ENCODE results near the gene PMM2.
"Not testable (repeated sequence)": the region's sequence is repeated elsewhere in the genome, so short reads cannot be mapped to it uniquely, and the experiment has no call there.

Gene PMM2

DNA sequence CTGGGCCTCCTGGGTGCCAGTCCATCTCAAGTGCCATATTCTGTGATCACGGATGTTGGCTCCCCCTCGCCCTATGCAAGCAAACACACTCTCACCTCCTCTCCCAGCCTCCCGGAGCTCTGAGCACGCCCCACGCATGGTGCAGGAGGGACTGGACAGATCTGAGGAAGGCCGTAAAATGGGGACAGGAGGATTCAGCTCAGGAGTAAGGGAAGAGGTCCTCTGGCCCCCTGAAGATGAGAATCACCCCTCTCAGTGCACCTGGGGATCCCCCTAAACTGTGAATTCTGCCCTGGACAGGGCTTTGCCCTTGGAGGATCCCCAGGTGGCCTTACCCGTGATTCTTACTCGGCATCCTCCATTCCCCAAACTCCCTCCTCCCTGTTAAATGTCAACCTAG, 15.8 kb upstream of the PMM2 start:
- H3K4me1 ChIP-seq (ENCODE audit: insufficient read depth, low read length), result no peaks in the 10 kb centered on the region
- no peaks in the 10 kb centered on the region for H3K27me3 ChIP-seq (ENCODE audit: insufficient read depth, low read length, poor library complexity)
- H3K27ac ChIP-seq (ENCODE audit: low read length), result no peak overlapping the region
- no peaks in the 10 kb centered on the region for H4K20me1 ChIP-seq (ENCODE audit: insufficient read depth, low read length)
- H3K36me3 ChIP-seq (ENCODE audit: insufficient read depth, low read length), result no peaks in the 10 kb centered on the region
- H3K4me2 ChIP-seq (ENCODE audit: insufficient read depth, low read length), result no peak overlapping the region
- no peak overlapping the region for H3K4me3 ChIP-seq (ENCODE audit: low read depth in 1 of 2, low read length in 2 of 2)
- no peaks in the 10 kb centered on the region for H3K9me3 ChIP-seq (ENCODE audit: insufficient read depth, low read length, severe bottlenecking)
- no peak overlapping the region for H2AFZ ChIP-seq (ENCODE audit: low read depth, low read length)
- no peak for ATAC-seq (ENCODE audit: insufficient read depth, low read depth)
- H3K9ac ChIP-seq (ENCODE audit: low read depth, low read length), result no peak overlapping the region
- no peak for TF ChIP-seq CTCF (IDR thresholded peaks at IDR 0.05; ENCODE audit: borderline replicate concordance, extremely low read depth, low read length, poor library complexity, severe bottlenecking)
- TF ChIP-seq EZH2 (IDR thresholded peaks at IDR 0.05; ENCODE audit: borderline replicate concordance, low read depth, low read length, severe bottlenecking), result no peak
- DNase-seq, result no peak
- no peaks in the 10 kb centered on the region for H3K79me2 ChIP-seq (ENCODE audit: insufficient read depth, low read length)

DNA sequence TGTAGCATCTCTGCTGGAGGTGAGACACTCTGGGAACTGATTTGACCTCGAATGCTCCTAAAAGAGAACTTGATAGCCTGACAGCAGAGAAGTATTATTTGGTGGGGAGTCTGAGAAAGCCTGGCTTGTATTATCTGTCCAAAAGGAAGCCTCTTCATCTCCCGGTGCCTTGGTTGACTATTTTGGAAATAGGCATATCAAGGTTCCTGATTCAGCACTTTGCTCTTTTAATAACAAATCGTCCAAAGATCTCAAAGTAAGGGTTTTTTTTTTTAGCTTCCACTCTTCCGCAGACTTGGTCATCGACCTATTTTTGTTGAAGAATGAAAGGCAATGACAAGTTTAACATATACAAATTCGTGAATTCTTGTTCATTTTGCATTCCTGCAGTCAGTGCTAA, 15.0 kb upstream of the PMM2 start:
- Histone ChIP-seq H3K9me3 (ENCODE audit: insufficient read depth, low read length, severe bottlenecking) (no peaks in the 10 kb centered on the region), H3K27me3 (ENCODE audit: insufficient read depth, low read length, poor library complexity) (no peaks in the 10 kb centered on the region), H4K20me1 (ENCODE audit: insufficient read depth, low read length) (no peaks in the 10 kb centered on the region), H3K4me2 (ENCODE audit: insufficient read depth, low read length) (no peak overlapping the region), H3K27ac (ENCODE audit: low read length) (no peak overlapping the region), H2AFZ (ENCODE audit: low read depth, low read length) (no peak overlapping the region), H3K9ac (ENCODE audit: low read depth, low read length) (no peak overlapping the region), H3K79me2 (ENCODE audit: insufficient read depth, low read length) (no peaks in the 10 kb centered on the region), H3K4me1 (ENCODE audit: insufficient read depth, low read length) (no peaks in the 10 kb centered on the region), H3K4me3 (ENCODE audit: low read depth in 1 of 2, low read length in 2 of 2) (no peak overlapping the region), H3K36me3 (ENCODE audit: insufficient read depth, low read length) (no peaks in the 10 kb centered on the region)
- TF ChIP-seq EZH2 (IDR thresholded peaks at IDR 0.05; ENCODE audit: borderline replicate concordance, low read depth, low read length, severe bottlenecking) (no peak), CTCF (IDR thresholded peaks at IDR 0.05; ENCODE audit: borderline replicate concordance, extremely low read depth, low read length, poor library complexity, severe bottlenecking) (no peak)
- ATAC-seq (ENCODE audit: insufficient read depth, low read depth), result no peak
- DNase-seq, result no peak

GRCh38 chr16:8785408-8785807, 12.2 kb upstream of the PMM2 start:
- Histone ChIP-seq H3K4me1 (ENCODE audit: insufficient read depth, low read length) (no peaks in the 10 kb centered on the region), H3K9ac (ENCODE audit: low read depth, low read length) (no peak overlapping the region), H4K20me1 (ENCODE audit: insufficient read depth, low read length) (no peaks in the 10 kb centered on the region), H3K27me3 (ENCODE audit: insufficient read depth, low read length, poor library complexity) (no peaks in the 10 kb centered on the region), H2AFZ (ENCODE audit: low read depth, low read length) (no peak overlapping the region), H3K4me2 (ENCODE audit: insufficient read depth, low read length) (no peak overlapping the region), H3K9me3 (ENCODE audit: insufficient read depth, low read length, severe bottlenecking) (no peaks in the 10 kb centered on the region), H3K27ac (ENCODE audit: low read length) (no peak overlapping the region), H3K79me2 (ENCODE audit: insufficient read depth, low read length) (no peaks in the 10 kb centered on the region; the same call in 1 of the 2 replicates), H3K4me3 (ENCODE audit: low read depth in 1 of 2, low read length in 2 of 2) (no peak overlapping the region), H3K36me3 (ENCODE audit: insufficient read depth, low read length) (peaks cover 4% of the 10 kb centered on the region; the same call in 1 of the 2 replicates)
- ATAC-seq (ENCODE audit: insufficient read depth, low read depth) (no peak), DNase-seq (no peak)
- TF ChIP-seq EZH2 (IDR thresholded peaks at IDR 0.05; ENCODE audit: borderline replicate concordance, low read depth, low read length, severe bottlenecking) (no peak), CTCF (IDR thresholded peaks at IDR 0.05; ENCODE audit: borderline replicate concordance, extremely low read depth, low read length, poor library complexity, severe bottlenecking) (no peak)

DNA sequence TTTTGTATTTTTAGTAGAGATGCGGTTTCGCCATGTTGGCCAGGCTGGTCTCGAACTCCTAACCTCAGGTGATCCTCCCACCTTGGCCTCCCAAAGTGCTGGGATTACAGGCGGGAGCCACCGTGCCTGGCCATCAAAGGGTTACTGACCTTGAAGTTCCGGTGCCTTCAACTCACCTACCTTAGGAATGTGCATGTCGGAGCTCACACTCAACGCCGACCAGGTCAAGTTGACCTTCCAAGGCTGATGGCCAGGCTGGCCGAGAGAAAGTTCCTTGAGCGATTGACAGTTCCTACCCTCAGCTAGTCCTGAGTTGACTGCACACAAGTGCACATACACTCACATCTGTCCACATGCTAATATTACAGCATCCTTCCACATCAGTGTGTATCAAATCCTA, 11.3 kb upstream of the PMM2 start:
- H4K20me1 ChIP-seq (ENCODE audit: insufficient read depth, low read length); H3K4me2 ChIP-seq (ENCODE audit: insufficient read depth, low read length); H3K4me3 ChIP-seq (ENCODE audit: low read depth in 1 of 2, low read length in 2 of 2); H3K9me3 ChIP-seq (ENCODE audit: insufficient read depth, low read length, severe bottlenecking); H3K27ac ChIP-seq (ENCODE audit: low read length); H3K27me3 ChIP-seq (ENCODE audit: insufficient read depth, low read length, poor library complexity); H3K79me2 ChIP-seq (ENCODE audit: insufficient read depth, low read length); H3K4me1 ChIP-seq (ENCODE audit: insufficient read depth, low read length); H3K9ac ChIP-seq (ENCODE audit: low read depth, low read length); H2AFZ ChIP-seq (ENCODE audit: low read depth, low read length); H3K36me3 ChIP-seq (ENCODE audit: insufficient read depth, low read length); ATAC-seq (ENCODE audit: insufficient read depth, low read depth); DNase-seq: not testable (repeated sequence)
